HK-2 (cell line): ENCODE measurements around the gene PI4KA.
"Not testable (repeated sequence)": the region's sequence is repeated elsewhere in the genome, so short reads cannot be mapped to it uniquely, and the experiment has no call there.

Source experiments
- DNase-seq: peaks from one replicate; pipeline ENCODE4 v3.0.0-alpha.2; 2018; ENCODE audit not compliant: unreplicated experiment

The PI4KA gene

DNA sequence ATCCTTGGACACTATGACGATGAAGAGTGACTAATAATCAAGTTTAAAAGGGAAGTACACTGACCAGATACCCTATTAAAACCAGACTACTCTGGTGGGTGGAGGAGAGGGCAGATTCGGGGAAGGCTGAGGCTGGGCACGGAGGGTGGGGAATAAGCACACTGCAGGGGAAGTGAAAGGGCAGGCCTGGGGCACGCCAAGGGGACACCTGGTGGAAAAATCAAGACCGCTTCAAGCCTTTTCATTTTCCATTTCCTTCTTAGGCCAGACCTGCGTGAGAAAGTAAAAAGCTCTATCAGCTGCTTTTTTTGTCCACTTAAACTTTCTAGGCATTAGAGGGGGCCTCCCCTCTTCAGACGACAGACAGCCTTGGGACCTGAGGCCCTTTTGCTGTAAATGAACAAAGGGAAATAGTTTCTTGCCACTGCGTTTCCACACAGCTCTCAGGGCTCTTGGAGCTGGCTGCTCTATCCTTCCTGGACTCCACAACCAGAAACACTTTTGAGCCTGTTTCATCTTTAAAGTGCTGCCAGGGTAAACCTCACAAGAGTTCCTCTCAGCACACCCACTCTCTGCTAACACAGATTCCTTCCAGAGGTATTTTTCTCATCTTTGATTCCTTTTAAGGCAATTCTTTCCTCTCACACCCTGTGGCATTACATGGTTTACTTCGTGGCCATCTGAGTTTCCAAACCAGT lies 109.7 kb downstream of the PI4KA start:
- no peak for DNase-seq

DNA sequence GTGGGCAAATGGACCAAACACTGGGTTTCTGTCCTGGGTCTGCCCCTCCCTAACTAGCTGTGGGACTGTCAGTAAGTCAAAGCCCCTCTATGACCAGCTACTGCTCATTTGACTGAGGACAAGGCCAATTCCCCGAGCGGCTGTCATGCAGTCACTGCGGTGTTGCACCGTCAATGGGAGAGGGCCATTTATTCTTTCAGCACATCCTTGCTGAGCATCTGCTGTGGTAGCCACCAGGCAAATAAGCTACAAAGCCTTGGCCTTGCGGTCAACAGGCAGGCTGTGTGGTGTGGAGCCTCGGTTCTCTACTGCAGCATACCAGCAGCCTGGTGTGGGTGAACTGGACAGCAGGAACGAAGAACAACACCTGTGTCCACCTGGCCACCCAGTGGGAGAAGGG lies 110.5 kb downstream of the PI4KA start:
- DNase-seq, result no peak

DNA sequence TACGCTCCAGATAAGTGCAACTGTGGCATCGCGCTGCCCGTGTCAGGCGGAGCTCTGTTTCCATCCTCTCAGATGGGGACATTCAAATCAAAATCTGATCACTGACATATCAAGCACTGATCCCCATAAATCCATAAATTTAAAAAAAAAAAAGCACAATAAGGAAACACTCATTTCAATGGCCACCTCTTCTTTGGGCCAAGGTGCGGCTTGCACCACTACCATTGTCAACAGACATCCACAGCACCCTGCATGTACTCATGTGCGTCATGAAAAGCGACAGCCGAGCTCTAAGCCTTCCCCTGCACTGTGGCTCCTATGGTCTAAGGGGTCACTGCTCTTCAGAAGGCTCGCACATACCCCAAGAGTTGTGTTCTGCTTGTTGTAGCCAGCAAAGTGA lies 111.4 kb downstream of the PI4KA start:
- DNase-seq, result no peak

DNA sequence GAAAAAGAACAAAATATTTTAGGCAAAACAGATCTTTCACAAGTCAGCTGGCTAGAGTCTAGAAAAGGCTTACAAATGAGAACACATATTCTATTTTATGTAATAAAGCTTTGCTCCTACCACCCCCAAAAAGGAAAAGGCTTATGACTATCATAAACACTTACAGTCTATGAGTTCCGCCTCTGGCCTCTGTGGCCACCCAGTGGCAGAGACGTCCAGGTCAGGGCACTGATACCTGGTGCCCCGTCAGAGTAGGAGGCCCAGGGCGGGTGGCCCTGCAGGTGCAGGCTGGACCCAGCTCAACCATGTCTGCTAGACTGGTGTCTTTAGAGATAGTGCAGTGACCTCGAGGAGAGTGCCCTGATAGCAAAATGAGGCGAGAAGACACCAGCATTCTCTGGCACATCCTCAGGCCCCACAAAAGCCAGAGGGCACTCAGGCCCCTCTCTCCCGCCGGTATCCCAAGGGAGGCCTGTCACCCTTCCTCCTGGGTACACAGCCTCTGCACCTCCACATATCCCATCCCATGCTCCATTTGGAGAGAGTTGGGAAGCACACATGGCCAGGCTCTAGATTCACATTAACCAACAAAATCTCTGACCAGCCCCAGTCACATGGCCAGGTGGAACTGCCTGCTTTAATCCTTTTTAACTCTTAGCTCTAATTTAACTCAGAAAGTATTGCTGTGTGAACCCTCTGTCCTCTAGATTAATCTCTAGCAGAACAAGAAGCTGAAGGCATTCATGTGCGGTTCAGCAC lies 112.0 kb downstream of the PI4KA start:
- DNase-seq, result no peak

DNA sequence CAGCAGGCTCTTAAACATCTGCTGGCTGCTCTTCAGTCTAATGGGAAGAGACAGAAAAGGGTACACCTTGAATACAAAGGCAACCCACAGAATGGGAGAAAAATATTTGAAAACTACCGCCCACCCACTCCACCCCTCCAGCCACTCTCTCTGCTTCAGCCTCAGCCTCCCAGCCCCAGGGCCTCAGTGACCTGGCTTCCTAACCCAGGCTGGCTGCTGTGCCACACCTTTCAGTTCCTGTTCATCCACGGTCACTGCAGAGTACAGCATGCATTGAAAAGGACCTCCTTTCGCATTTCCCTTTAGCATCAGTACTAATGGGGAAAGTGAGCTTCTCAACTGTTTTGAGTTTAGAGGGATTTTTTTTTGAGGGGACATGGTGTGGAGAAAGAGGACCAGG lies 113.5 kb downstream of the PI4KA start:
- DNase-seq, result no peak

DNA sequence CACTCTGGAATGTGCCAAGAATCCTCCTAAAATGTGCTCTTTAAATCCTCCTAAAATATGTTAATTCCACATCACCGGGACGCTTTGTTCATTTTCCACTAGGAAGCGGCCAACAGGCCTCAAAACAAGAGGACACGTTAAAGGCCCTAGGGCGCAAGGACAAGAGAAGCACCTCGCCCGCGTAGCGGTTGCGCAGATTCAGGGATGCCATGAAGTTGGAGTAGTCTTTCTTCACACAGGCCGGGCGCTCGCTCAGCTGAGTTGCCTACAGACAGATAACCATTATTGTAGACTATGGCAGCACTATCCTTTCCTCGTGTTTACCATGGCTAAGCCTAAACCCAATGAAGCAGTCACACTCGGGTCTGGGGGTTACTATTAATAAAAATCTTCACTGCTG lies 114.2 kb downstream of the PI4KA start:
- DNase-seq, result no peak

DNA sequence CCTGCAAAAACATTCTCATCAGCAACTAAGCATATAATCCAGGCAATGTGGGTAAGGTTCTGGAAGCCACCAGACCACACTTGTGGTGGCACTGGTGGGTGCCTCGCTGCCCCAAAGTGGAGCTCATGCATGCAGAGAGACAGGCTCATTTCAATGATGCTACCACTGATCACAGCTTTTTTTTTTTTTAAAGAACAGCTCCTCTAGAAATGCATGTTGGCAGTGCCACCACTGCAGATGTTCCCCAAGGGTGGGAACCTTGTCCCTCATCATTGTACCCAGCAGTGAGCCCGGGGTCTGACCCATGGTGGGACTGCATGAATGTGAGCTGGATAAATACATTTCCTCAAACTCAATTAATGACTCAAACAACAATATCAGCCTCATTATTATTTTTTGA lies 115.8 kb downstream of the PI4KA start:
- DNase-seq, result no peak

DNA sequence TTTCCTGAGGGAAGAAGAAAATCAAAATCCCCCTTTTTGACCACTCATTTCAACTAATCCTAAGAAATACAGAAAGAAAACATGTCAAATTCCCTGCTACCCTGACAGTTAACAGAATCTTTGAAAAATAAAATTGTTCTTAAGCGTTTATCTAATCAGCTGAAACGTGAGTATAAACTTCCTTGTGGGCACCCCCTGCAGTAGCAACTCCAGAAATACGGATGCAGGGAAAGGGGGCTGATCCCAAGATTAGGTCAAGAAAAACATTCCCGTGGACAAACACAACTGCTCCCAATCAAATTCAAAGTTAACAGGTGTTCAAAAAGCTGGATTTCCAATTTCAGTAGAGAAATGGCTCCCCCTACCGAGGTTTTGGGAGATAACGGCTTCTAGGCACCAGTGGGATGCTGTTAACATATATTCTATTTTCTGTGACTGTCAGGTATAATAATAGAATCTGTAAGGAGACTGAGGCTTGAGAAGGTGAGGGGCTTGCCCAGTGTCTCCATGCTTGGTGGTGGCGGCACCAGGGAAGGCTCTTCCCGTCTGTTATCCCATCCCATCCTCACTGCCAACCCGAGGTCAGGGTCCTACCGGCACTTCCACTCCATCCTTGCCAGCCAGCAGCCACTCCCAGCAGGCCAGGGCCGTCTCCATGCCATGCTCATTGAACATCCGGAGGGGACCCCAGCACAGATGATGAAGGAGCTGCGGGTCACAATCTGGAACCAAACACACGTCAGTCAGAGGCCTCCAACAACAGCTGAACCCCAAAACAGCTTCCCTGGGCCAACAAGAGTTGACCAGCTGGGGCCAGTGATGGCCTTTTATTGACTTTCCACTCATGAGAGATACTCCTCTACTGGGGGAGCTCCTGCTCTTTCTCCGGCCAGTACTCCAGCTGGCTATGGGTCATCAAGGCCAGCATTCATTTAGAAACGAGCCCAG lies 116.7 kb downstream of the PI4KA start:
- DNase-seq, result peak; percentile 14

DNA sequence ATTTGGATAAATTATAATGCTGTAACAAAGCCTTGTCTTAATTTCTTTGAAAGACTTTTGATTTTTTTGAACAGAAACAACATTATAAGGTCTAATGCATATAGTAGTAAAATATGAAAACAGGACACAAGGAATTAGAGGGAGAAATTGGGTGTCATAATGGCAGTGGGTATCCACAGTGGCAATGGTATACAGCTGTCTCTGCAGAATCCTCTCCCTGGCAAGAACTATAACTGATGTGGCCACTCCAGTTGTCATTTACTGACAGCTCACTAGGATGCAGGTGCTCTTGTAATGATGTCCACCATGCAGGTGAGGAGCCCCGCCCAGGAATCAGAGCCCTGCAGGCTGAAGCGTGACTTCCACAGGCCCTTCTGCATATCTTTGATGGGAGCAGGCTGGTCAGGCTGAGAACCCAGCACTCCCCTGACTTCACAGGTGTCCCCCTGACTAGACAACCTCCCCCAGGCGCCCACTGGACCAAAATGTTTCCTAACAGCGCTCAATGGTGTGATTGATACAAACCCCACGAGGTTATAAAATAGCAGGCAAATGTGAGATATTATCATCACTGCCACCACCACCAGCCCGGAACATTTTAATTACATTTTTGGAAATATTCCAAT lies 117.5 kb downstream of the PI4KA start:
- DNase-seq, result no peak

DNA sequence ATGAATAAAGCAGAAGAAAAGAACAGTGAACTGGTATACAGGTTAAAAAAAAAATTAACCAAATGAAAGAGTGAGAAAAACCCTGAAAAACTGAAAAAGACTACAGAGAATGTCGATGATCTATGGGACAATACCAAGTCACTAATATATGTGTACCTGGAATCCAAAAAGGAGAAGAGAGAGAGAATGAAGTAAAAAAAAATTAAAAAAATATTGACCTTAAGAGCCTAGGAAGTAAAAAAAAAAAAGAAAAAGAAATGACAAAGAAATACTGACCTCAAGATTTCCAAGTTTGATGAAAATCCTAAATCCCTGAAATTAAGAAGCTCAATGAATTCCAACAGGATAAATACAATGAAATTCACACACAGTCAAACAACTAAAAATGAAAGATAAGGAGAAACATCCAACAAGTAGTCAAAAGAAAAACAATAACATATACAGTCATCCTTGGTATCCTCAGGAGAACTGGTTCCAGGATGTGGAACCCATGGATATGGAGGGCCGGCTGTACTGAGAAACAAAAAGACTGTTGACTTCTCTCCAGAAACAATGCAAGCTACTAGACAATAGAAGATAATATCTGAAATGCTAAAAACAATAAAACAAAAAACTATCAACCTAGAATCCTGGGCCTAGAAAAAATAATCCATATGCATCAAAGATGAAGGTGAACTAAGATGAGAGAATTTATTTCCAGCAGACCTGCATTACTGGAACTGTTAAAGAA lies 118.2 kb downstream of the PI4KA start:
- no peak for DNase-seq

DNA sequence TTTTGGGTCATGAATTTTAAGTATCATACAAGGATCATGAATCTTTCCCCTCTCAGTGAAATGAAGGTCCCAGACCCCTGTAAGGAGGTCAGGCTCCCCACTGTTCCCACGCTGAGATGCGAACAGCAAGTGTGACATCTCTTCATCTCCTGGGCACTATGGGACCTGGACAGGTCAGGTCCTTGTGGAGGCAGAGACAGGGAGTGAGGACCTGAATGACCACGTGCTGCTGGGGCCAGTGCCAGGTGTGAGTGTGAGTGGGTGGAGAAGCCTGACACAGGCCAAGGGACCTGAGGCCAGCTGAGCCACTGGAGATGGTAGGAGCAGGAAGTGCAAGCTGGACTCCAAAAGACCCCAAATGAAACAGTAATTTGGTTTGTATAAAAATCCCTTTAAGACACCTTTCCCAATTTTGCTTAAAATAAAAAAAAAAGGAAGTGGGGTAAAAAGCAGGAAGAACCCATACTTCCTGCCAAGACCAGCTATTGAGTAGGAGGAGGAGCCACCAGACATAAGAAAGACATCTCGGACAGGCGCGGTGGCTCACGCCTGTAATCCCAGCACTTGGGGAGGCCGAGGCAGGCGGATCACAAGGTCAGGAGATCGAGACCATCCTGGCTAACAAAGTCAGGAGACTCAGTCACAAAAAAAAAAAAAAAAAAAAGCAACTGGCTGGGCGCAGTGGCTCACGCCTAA lies 120.1 kb downstream of the PI4KA start:
- DNase-seq, result no peak

DNA sequence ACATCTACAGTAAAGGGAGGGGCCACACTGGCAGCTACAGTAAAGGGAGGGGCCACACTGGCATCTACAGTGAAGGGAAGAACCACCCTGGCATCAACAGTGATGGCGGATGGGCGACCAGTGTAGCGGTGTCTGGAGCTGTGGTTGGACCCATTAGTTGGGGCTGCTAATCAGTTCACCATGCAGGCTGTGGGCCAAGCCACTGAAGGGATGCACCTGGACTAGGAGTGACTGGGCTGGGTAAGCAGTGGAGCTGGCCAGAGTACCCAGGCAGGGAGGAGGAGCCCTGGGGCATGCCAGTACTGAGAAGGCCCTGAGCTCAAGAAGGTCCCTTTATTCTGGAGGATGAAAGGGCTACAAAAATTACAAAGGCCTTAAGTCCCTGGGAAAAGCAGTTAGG lies 121.7 kb downstream of the PI4KA start:
- not testable (repeated sequence) for DNase-seq

DNA sequence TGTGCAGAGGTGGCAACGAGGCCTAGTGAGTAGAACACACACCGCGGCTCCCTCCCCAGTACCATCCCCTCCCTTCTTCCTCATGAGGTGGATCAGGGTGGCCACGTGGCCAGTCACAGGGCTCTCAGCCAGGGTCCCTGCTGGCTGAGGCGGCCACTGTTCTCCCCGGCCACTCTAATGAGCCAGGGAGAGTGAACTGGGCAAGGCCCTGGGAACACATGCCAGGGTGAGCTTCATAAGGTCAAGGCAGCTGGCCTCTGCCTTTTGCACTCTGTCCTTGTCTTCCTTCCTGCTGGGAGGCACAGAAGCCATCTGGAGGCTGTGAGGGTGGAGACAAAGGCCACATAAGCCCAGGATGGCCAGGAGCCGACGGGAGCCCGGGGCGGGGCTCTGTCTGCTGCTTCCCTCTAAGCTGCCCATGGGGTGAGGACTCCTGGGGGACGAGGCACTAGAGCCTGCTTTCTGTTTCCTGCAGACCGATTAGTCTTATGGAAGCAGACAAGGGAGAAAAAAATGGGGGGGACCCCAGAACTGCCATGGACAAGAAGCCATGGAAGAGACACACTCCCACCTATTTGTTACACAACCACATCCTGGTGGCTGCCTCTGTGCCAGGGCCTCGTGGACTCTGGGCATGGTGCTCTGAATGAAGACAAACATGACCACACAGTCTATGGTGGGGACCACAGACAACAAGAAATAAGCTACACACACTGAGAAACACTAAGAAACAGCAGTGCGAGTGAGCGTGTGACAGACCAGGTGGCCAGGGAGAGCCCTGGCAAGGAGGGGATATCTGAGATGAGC lies 123.1 kb downstream of the PI4KA start:
- DNase-seq, result not testable (repeated sequence)

DNA sequence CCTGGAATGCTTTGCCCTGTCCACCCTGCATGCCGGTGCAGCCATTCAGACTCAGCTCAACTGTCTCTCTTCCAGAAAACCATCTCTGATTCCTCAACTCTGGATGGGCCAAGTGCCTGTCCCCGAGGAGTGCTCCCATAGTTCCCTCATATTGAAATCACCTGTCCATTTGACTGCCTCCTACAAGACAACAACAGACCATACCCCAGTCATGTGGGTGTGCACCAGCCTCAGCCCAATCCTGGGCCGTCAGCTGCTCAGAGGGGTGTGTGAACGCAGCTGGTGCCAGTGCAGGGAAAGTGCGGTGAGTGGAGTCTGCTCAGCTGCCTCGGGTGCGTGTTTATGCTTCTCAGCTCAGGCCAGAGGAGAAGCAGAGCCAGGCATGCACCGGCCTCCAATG lies 126.2 kb downstream of the PI4KA start:
- DNase-seq, result not testable (repeated sequence)

DNA sequence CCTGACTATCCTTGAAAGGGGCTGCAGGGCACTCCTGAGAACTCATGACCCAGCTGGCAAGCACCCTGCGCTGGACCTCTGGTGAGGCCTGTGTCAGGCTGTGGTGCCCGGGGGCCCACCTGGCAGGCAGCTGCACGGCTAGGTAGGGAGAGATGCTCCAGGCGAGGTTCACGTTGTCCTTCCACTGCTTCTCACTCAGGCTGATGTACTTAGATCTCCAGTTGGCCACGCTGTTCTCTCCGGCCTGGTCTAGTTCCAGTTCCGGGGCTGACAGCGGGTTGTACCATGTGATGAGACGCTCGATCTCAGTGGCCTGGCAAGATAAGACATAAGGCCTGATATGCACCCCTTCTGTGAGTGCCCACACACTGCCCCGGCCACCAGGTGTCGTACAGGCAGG lies 129.4 kb downstream of the PI4KA start:
- no peak for DNase-seq

DNA sequence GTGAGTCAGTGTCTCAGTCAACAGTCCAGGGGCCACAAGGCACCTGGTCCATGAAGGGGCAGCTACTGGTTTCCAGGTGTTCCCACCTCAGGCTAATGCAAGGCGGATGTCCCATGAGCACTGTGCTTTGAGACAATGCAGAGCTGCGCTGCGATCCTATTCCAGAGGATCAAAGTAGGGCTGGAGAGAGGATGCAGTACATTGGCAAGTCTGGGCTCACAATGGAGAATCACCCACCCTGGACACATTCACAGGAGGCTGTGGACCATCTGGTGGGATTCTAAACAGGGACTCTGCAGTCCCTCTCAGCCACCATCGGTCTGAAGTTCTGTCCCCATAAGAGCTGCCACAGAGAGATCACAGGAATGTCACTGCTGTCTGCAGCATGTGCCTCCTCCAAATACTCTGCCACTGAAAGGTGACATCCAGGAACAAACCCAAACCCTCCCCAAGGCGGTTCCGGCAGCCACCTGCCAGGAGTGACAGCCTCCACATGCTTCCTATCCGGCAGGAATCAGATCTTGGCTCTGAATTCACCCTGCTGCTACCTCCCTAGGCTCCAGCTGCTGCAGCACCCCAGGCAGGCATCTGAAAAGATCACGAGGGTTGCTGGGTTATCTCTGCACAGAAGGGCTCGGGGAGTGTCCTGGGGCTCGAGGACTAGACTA lies 130.0 kb downstream of the PI4KA start:
- no peak for DNase-seq

DNA sequence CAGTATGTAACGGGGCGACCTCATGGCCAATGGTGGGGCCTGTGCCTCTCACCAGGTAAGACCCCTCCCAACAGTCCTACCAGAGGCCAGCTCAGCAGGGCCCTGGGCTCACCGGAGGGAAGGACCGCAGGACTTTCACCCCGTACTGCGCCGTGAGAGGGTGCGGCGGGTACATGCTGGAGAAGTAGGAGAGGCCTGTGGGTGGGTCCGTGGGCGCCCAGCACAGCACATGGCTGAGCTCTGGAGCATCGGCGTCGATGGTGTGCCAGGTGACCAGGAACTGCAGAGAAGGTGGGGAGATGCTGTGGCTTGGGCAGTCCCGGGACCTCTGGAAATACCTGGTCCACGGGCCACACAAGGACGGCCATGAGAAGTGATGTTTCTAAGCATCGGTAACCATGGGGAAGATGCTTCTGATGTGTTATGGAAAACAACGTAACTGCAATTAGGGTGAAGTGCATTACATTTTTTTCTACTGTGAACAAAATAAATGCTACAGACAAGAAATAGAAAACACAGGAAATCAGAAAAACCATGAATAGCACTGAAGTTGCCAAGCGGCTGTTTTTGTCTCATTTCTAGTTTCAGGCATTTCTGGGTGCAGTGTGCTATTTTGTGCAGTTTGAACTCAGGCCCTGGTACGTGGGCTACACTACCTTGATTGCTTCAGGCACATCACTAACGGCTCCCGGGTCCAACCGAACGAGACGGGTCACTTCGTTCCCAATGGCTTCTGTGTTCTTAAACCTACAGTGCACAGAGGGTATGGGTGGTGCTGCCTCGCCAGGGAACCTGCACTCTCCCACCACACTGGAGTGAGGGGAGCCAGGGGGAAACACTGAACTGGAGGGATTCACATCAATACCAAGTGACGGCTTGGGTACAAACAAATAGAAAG lies 131.2 kb downstream of the PI4KA start:
- DNase-seq, result no peak

DNA sequence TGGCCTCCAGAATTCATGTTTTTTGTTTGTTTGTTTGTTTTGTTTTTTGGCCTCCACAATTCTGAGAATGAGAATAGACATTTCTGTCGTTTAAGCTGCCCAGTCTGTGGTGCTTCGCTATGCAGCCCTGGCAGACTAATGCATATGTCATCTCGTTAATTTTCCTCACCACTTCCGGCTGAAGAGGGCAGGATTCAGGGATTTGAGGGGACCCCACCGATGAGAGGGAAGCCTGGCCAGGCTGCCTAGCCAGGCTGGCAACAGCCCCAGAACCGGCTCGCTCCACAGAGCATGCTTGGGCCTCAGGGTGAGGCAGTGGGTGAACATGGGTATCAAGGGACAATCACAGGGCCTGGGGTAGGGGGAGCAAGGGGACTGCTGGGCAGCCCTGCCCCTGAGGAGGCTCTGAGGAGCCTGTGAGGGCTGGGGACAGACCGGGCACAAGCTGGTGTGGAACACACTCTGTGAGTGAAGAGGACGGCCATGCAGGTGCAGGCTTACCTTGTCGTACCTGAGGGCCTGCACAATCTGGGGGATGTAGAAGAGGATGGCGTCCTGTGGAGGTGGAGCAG lies 132.5 kb downstream of the PI4KA start:
- no peak for DNase-seq
